ENCODE results near the gene ACAT1. TPM values are rescaled to one million over a fixed set of nuclear protein-coding genes. Genes with fewer than 3 reads are reported as not detected.
A peak's percentile ranks its signal among the peaks of the same experiment; 100 is the strongest.

The ACAT1 gene
- 100 to 1,000 TPM in 1 of 8 experiments, 10 to 100 TPM in 7; 35.0 to 107 (median 51.3) TPM for total RNA-seq

DNA sequence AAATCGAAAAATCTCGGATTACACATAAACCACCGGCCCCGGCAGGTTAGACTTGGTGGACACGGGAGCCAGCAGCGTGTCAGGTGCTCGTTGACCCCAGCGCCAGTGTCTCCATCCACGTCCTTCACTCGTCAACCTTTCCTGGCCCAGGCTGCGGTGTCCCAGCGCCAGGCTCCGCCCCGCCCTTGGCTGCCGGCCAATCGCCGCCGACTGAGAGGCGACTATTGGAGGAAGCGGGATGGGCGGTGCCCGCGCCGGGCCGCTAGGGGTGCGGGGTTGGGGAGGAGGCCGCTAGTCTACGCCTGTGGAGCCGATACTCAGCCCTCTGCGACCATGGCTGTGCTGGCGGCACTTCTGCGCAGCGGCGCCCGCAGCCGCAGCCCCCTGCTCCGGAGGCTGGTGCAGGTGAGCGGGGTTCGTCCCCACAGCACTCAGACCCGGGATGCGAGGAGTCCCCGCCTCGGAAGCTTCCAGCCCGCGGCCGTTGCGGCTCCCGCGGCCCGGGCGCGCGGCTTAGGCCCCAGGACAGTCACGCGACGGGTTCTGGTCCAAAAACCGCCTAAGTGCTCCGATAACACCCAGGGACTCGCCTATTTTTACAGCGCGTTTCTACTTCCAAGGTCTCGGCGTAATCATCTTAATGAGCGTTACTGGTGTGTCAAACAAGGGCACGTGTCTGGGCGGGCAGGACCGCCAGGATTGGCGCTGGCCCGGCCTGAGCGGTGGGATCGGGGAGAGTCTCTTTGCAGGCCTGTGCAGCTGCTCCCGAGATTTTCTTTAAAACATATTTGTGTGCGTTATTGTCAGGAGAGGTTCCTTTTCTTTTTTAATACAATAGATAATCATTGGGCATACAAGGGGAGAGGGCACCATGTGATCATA is at the start of gene ACAT1:
Gene ACAT1 (plus strand): TSS at position 294 of the 882 bp plus-strand sequence. CDS start 40 bp downstream, at position 334.
- H3K4me1 ChIP-seq (replicated peaks in 1 of 2), result peaks cover 8 to 11% of the 10 kb centered on the region in 2 donors
- in situ Hi-C loops (cut with MboI; ENCODE audit: low pct_unique_long_range_greater_than_20kb in 2 of 9, low sequenced_read_pairs in 9 of 9, unreplicated experiment in 9 of 9), result loop anchor here in 1 of 9 experiments (25.0 kb wide), 1 partner anchor 541 kb away; the partner anchor contains the start of gene DDX10
- 0 to 14% (median 0%) methylated on average over 1 to 21 of the region's 73 CpGs; no CpG with 5 or more reads in 1 of the 10 experiments for WGBS, 10 experiments
- H3K4me3 ChIP-seq, result peak within 1 kb of the TSS; percentile 56 to 67 (median 61)
- peak; percentile 90 to 98 (median 97) for ATAC-seq (replicated peaks in 6 of 8)
- H3K27ac ChIP-seq, result peak within 1 kb of the TSS; percentile 77 to 91

- WGBS, 10 experiments, result 0 to 100% (median 64%) methylated on average over 1 of the region's 1 CpG; no CpG with 5 or more reads in 2 of the 10 experiments
- Histone ChIP-seq H3K27ac (no peak overlapping the region), H3K4me1 (replicated peaks in 1 of 2) (no peaks in the 10 kb centered on the region), H3K4me3 (no peak overlapping the region)
- in situ Hi-C loops (cut with MboI; ENCODE audit: low pct_unique_long_range_greater_than_20kb in 2 of 9, low sequenced_read_pairs in 9 of 9, unreplicated experiment in 9 of 9), result no loop called here
- no peak for ATAC-seq (replicated peaks in 6 of 8)
Observed at GRCh38 chr11:108084811-108085210, 36.6 kb upstream of the ACAT1 start.

DNA sequence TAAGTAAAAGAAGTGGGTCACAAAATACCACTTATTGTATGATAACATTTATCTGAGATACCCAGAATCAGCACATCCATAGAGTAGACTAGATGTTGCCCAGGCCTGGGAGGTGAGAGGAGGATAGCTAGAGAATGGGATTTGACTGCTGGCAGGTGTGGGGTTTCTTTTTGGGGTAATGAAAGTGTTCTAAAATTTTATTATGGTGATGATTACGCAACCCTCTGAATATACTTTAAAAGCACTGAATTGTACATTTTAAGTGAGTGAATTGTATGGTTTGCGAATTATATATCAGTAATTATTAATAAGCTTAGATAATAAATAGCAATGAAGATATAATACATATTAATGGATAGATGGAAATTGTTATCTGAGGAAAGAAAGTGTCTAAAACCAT is 35.7 kb upstream of the ACAT1 start:
- Histone ChIP-seq H3K27ac (no peak overlapping the region), H3K4me3 (no peak overlapping the region), H3K4me1 (replicated peaks in 1 of 2) (no peaks in the 10 kb centered on the region)
- WGBS, 10 experiments, result 83 to 100% (median 98%) methylated on average over 1 to 2 of the region's 2 CpGs
- no peak for ATAC-seq (replicated peaks in 6 of 8)
- in situ Hi-C loops (cut with MboI; ENCODE audit: low pct_unique_long_range_greater_than_20kb in 2 of 9, low sequenced_read_pairs in 9 of 9, unreplicated experiment in 9 of 9), result no loop called here

- no peak for ATAC-seq (replicated peaks in 6 of 8)
- H3K27ac ChIP-seq, result no peak overlapping the region
- 0 to 50% (median 50%) methylated on average over 1 to 2 of the region's 2 CpGs; no CpG with 5 or more reads in 2 of the 10 experiments for WGBS, 10 experiments
- in situ Hi-C loops (cut with MboI; ENCODE audit: low pct_unique_long_range_greater_than_20kb in 2 of 9, low sequenced_read_pairs in 9 of 9, unreplicated experiment in 9 of 9), result no loop called here
- H3K4me1 ChIP-seq (replicated peaks in 1 of 2), result no peaks in the 10 kb centered on the region
- H3K4me3 ChIP-seq, result no peak overlapping the region
Observed at GRCh38 chr11:108092134-108092533, 29.2 kb upstream of the ACAT1 start.

DNA sequence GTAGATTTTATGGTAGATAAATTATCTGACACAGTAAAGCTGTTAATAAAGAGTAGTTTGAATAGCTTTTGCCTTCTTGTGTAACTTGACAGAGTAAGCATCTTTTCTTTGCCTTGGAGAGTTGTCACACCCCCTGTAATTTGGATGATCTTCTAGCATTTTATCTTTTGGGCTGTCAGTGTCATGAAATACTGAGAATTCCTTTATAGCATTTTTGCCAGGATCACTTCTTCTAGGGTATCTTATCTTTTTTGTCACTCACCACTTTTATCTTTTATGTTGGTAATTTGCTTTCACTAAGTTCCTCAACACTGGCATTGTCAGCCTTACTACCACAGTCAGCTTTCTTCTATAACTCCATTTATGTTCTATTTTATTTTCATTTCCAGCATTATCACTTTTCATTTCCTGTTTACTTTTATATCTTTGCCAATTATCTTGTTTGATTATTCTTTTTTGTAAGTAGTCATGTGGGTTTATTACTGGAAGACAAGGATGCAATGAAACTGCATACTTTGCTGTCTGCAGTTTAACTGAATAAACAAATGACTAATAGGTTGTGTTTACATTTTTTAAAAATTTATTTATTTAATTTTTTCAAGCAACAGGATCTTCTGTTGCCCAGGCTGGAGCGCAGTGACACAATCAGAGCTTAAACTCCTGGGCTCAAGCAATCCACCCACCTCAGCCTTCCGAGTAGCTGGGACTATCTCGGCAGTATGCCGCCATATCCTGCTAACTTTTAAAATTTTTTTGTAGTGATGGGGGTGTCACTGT is 28.1 kb upstream of the ACAT1 start:
- Histone ChIP-seq H3K4me1 (replicated peaks in 1 of 2) (no peaks in the 10 kb centered on the region), H3K27ac (no peak overlapping the region), H3K4me3 (no peak overlapping the region)
- in situ Hi-C loops (cut with MboI; ENCODE audit: low pct_unique_long_range_greater_than_20kb in 2 of 9, low sequenced_read_pairs in 9 of 9, unreplicated experiment in 9 of 9), result no loop called here
- no peak for ATAC-seq (replicated peaks in 6 of 8)
- 91 to 100% (median 100%) methylated on average over 1 to 4 of the region's 4 CpGs; no CpG with 5 or more reads in 1 of the 10 experiments for whole genome bisulfite sequencing, 10 experiments

DNA sequence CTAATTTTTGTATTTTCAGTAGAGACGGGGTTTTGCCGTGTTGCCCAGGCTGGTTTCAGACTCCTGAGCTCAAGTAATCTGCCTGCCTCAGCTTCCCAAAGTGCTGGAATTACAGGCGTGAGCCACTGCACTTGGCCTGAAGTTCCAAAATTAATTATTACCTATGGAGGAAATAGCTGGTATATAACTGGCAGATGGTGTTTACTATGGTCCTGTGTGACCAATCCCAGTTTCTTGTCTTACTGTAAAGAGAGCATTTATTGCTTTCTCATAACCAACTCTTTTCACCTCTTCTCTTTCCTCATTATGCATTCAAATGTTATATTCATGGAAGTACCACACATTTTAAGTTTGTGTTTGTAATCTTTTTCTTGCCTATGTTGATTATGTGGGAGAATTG is 24.2 kb upstream of the ACAT1 start:
- in situ Hi-C loops (cut with MboI; ENCODE audit: low pct_unique_long_range_greater_than_20kb in 2 of 9, low sequenced_read_pairs in 9 of 9, unreplicated experiment in 9 of 9), result no loop called here
- no peak for ATAC-seq (replicated peaks in 6 of 8)
- Histone ChIP-seq H3K27ac (no peak overlapping the region), H3K4me3 (no peak overlapping the region), H3K4me1 (replicated peaks in 1 of 2) (no peaks in the 10 kb centered on the region)
- 95 to 100% (median 100%) methylated on average over 1 to 3 of the region's 3 CpGs; no CpG with 5 or more reads in 4 of the 10 experiments for WGBS, 10 experiments

GRCh38 chr11:108101090-108101775 is 20.1 kb upstream of the ACAT1 start:
- Histone ChIP-seq H3K4me3 (no peak overlapping the region), H3K27ac (no peak overlapping the region)
- ATAC-seq (replicated peaks in 6 of 8), result peak in 3 of 8 experiments; percentile 55 to 98 (median 57)

GRCh38 chr11:108111126-108111525 is 10.2 kb upstream of the ACAT1 start:
- ATAC-seq (replicated peaks in 6 of 8), result no peak
- 71 to 100% (median 99%) methylated on average over 1 to 4 of the region's 4 CpGs for WGBS, 10 experiments
- Histone ChIP-seq H3K4me1 (replicated peaks in 1 of 2) (peaks cover 0 to 7% of the 10 kb centered on the region in 2 donors), H3K27ac (no peak overlapping the region), H3K4me3 (no peak overlapping the region)
- in situ Hi-C loops (cut with MboI; ENCODE audit: low pct_unique_long_range_greater_than_20kb in 2 of 9, low sequenced_read_pairs in 9 of 9, unreplicated experiment in 9 of 9), result loop anchor here in 1 of 9 experiments (25.0 kb wide), 1 partner anchor 551 kb away; the partner anchor contains the start of gene DDX10

More at GRCh38 chr11:108101090-108101775, 20.1 kb upstream of the ACAT1 start:
- WGBS, 10 experiments, result 63 to 100% (median 92%) methylated on average over 1 of the region's 1 CpG; no CpG with 5 or more reads in 6 of the 10 experiments
- in situ Hi-C loops (cut with MboI; ENCODE audit: low pct_unique_long_range_greater_than_20kb in 2 of 9, low sequenced_read_pairs in 9 of 9, unreplicated experiment in 9 of 9), result loop anchor here in 1 of 9 experiments (25.0 kb wide), 1 partner anchor 561 kb away; the partner anchor contains the start of gene DDX10
- no peaks in the 10 kb centered on the region for H3K4me1 ChIP-seq (replicated peaks in 1 of 2)

GRCh38 chr11:108112057-108112456 is 9.3 kb upstream of the ACAT1 start:
- peaks cover 0 to 7% of the 10 kb centered on the region in 2 donors for H3K4me1 ChIP-seq (replicated peaks in 1 of 2)
- 77 to 100% (median 94%) methylated on average over 1 to 2 of the region's 2 CpGs; no CpG with 5 or more reads in 1 of the 10 experiments for WGBS, 10 experiments
- in situ Hi-C loops (cut with MboI; ENCODE audit: low pct_unique_long_range_greater_than_20kb in 2 of 9, low sequenced_read_pairs in 9 of 9, unreplicated experiment in 9 of 9), result loop anchor here in 1 of 9 experiments (25.0 kb wide), 1 partner anchor 550 kb away; the partner anchor contains the start of gene DDX10
- peak in 5 of 8 experiments; percentile 84 to 98 (median 92) for ATAC-seq (replicated peaks in 6 of 8)
- H3K4me3 ChIP-seq, result no peak overlapping the region
- no peak overlapping the region for H3K27ac ChIP-seq

GRCh38 chr11:108115500-108116140 is 5.7 kb upstream of the ACAT1 start:
- WGBS, 10 experiments, result 0 to 100% (median 61%) methylated on average over 1 to 4 of the region's 5 CpGs; no CpG with 5 or more reads in 2 of the 10 experiments
- no peak overlapping the region for H3K4me3 ChIP-seq
- ATAC-seq (replicated peaks in 6 of 8), result peak; percentile 25 to 91 (median 52)
- in situ Hi-C loops (cut with MboI; ENCODE audit: low pct_unique_long_range_greater_than_20kb in 2 of 9, low sequenced_read_pairs in 9 of 9, unreplicated experiment in 9 of 9), result loop anchor here in 1 of 9 experiments (25.0 kb wide), 1 partner anchor 547 kb away; the partner anchor contains the start of gene DDX10
- no peak overlapping the region for H3K27ac ChIP-seq
- peaks cover 0 to 7% of the 10 kb centered on the region in 2 donors for H3K4me1 ChIP-seq (replicated peaks in 1 of 2)

- H3K4me1 ChIP-seq (replicated peaks in 1 of 2), result peaks cover 9 to 14% of the 10 kb centered on the region in 2 donors
- in situ Hi-C loops (cut with MboI; ENCODE audit: low pct_unique_long_range_greater_than_20kb in 2 of 9, low sequenced_read_pairs in 9 of 9, unreplicated experiment in 9 of 9), result loop anchor here in 1 of 9 experiments (25.0 kb wide), 1 partner anchor 544 kb away; the partner anchor contains the start of gene DDX10
- no peak overlapping the region for H3K27ac ChIP-seq
- H3K4me3 ChIP-seq, result no peak overlapping the region
- ATAC-seq (replicated peaks in 6 of 8), result no peak
Observed at GRCh38 chr11:108117746-108118371, 3.5 kb upstream of the ACAT1 start.
